HG03045 (cell line): ENCODE data around the gene BTD.
"Not testable (repeated sequence)": the region's sequence is repeated elsewhere in the genome, so short reads cannot be mapped to it uniquely, and the experiment has no call there.

Experiments used
- ATAC-seq: cut with Tn5 transposase; IDR thresholded peaks from one replicate; pipeline ENCODE4 v1.9.1; 2021; ENCODE audit warnings: mild to moderate bottlenecking, moderate library complexity; ENCODE audit not compliant: unreplicated experiment

The BTD gene

DNA sequence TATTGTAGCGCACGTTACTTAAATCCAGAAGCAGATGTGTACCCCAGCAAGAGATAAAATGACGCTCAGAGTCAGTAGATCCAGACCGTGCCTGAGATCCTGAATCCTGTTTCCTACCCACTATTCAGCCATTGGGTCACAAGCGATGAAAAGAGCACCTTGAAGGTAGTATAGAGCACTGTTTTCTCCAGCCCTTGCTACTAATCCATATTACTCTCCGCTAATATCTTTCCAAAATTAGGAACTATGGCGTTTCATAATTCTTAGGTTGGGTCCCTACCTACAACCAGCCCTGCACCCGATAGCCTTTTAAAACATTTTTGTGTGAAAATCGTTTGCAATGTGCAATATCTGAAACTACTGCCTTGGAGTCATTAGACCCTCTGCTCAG, 596 bp downstream of the BTD start:
- ATAC-seq: peak; percentile 10

- ATAC-seq: not testable (repeated sequence)
Observed at GRCh38 chr3:15602816-15603215, 1.3 kb downstream of the BTD start.

DNA sequence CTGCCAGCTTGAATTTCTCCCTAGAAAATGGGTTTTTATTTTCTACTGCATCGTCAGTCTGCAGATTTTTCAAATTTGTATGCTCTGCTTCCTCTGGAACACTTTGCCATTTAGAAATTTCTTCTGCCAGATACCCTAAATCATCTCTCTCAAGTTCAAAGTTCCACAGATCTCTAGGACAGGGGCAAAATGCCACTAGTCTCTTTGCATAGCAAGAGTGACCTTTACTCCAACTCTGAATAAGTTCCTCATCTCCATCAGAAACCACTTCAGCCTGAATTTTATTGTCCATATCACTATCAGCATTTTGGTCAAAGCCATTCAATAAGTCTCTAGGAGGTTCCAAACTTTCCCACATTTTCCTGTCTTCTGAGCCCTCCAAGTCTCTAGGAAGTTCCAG, 3.0 kb downstream of the BTD start:
- not testable (repeated sequence) for ATAC-seq

- no peak for ATAC-seq
Observed at GRCh38 chr3:15606434-15606891, 4.9 kb downstream of the BTD start.

GRCh38 chr3:15610082-15610759, 8.7 kb downstream of the BTD start:
- ATAC-seq: no peak

- no peak for ATAC-seq
Observed at GRCh38 chr3:15611018-15611417, 9.5 kb downstream of the BTD start.

GRCh38 chr3:15612001-15612400, 10.5 kb downstream of the BTD start:
- no peak for ATAC-seq

- no peak for ATAC-seq
Observed at GRCh38 chr3:15614958-15615357, 13.4 kb downstream of the BTD start.

GRCh38 chr3:15616053-15616452, 14.5 kb downstream of the BTD start:
- ATAC-seq: no peak

DNA sequence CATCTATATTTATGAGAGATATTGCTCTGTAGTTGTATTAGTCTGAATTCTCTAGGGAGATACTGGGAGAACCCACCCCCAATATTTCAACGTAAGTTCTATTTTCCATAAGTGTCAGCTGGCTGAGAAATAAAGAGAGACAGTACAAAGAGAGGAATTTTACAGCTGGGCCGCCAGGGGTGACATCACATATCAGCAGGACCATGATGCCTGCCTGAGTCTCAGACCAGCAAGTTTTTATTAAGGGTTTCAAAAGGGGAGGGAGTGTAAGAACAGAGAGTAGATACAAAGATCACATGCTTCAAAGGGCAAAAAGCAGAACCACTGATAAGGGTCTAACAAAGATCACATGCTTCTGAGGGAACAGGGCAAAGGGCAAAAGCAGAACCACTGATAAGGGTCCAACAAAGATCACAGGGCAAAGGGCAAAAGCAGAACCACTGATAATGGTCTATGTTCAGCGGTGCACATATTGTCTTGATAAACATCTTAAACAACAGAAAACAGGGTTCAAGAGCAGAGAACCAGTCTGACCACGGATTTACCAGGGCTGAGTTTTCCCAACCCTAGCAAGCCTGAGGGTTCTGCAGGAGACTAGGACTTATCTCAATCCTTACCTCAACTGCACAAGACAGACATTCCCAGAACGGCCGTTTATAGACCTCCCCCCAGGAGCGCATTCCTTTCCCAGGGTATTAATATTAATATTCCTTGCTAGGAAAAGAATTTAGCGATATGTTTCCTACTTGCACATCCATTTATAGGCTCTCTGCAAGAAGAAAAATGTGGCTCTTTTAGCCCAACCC, 18.3 kb downstream of the BTD start:
- not testable (repeated sequence) for ATAC-seq

GRCh38 chr3:15623535-15624440, 22.2 kb downstream of the BTD start:
- ATAC-seq: no peak

DNA sequence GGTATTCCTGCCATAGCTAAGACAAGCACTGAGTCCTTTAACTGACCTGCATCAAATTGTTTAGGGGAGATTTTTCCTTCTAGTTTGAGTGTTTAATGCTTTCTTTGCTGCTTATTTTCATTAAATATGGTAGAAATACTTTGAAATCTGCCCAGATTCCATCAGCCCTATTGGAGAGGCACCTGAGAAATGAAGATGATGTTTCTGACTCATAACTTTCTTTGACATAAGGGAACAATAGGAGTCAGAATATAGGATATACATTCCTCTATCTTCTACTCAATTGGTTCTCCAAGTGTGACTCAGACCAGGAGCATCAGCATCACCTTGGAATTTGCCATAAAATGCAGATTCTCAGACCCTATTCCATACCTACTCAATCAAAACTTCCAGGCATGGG, 27.4 kb downstream of the BTD start:
- no peak for ATAC-seq

GRCh38 chr3:15629860-15630597, 28.5 kb downstream of the BTD start:
- ATAC-seq: peak; percentile 86

- peak; percentile 47 for ATAC-seq
Observed at GRCh38 chr3:15630646-15631350, 29.3 kb downstream of the BTD start.

DNA sequence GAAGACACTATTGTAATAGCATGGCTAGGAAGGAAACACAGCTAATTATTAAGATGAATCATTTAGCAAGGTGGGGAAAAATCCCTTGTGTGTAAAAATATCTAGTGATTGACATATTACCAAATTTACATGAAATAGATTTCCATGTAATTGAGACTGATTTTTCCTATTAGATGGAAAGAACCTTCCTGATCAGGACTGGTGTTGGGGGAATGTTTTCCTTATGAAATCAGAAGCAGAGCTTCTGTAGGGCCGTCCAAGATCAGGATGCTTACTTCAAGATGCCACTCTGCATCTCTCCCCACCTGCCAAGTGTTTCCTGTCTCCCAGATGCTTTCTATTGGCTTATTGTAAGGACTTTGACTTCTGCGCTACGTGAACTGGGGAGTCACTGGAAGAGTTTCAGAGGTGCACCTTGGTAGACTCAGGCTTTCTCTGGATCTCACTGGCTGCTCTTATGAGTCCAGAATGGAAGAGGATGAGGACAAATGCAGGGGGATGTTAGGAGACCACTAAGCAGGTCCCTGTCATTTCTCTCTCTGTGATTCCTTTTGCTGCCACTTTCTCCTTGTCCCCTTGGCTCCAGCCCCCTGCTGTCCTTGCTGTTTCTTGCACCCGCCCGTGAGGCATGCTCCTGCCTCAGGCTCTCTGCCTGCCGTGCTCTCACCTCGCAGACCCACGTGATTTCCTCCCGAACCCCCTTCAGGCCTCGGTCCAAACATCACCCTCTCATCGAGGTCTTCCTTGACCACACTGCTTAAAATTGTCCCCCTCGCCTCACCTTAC, 30.1 kb downstream of the BTD start:
- no peak for ATAC-seq

DNA sequence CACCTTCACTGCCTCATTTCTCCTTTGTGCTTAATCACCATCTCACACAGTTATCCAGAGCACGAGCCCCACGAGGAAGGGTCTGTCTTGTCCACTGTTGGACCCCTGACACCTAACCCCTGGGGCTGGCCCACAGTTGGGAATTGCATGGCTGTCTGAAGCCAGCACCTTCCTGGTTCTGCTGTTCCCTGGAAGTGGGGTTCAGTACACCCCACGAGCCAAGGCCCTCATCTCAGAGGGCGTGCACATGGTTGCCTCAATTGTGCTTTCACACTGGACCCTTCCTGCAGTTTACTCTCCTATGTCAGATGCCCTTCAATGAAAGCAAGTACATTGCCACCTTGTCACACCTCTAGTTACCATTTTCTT, 30.7 kb downstream of the BTD start:
- ATAC-seq: no peak

- no peak for ATAC-seq
Observed at GRCh38 chr3:15633159-15633558, 31.6 kb downstream of the BTD start.

DNA sequence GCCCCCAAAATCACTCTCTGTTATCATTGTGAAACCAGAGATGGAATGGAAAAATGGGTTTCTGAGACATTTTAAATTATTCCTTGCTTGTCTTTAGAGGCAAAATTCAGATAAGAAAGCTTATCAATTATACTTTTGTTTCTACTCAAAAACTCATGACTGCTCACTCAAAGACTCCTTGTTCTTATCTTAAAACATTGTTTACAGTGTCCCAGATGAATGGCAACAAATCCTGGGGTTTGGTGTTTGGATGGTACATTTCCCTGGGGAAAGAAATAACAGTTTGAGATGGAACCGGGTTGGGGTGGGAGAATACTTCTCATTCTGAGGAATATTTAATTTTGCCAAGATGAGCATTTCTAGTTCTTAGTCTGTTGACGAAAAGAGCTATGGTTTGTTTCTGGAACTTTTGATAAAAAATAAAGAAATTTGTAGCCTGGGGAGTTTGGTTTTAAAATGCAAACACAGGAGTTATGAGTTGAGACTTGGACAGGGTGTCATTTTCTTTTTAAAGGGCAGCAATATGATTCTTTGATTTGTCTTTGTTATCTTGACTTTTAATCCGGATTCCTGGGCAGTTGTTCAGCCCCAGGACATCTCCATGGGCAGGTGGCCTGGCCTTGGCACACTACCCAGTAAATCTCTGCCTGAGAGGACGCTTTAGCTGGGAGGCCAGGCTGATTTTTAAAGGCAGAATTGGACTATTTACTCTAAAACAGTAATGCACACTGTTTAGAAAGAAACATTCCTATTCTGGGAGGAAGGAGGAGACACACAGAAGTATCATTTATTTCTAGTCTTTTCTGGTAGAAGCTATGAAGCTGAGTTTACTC, 32.4 kb downstream of the BTD start:
- no peak for ATAC-seq
